OCI-LY1 (cell line): ENCODE results near the gene FBXL17.

Experiments
- H2AFZ ChIP-seq: fragments of 200-600 bp; sonication (generic), shearing (Covaris generic); 2 replicates; pipeline ENCODE4 v1.6.0; 2014; ENCODE audit warnings: antibody characterized with exemption, mild to moderate bottlenecking, low read length
- H3F3A ChIP-seq: fragments of 200-600 bp; sonication (generic), shearing (Covaris generic); 2 replicates; pipeline ENCODE4 v1.6.0; 2014; ENCODE audit warnings: mild to moderate bottlenecking, antibody characterized with exemption, low read length, moderate library complexity; ENCODE audit not compliant: insufficient read depth
- H3K27ac ChIP-seq: fragments of 200-600 bp; sonication (generic); 2 replicates; pipeline ENCODE4 v1.5.1; 2014; ENCODE audit warnings: low read length, mixed run types, mild to moderate bottlenecking, low read depth; ENCODE audit not compliant: poor library complexity, severe bottlenecking
- H3K27me3 ChIP-seq: fragments of 200-600 bp; sonication (generic); 2 replicates; pipeline ENCODE4 v1.6.0; 2014; ENCODE audit warnings: antibody characterized with exemption, mild to moderate bottlenecking, low read length, moderate library complexity; ENCODE audit not compliant: insufficient read depth
- H3K36me3 ChIP-seq: fragments of 200-600 bp; sonication (generic); 2 replicates; pipeline ENCODE4 v1.6.1; 2014; ENCODE audit warnings: mild to moderate bottlenecking, antibody characterized with exemption, low read length, moderate library complexity, mixed read lengths; ENCODE audit not compliant: insufficient read depth
- H3K4me1 ChIP-seq: fragments of 200-600 bp; sonication (generic); 2 replicates; pipeline ENCODE4 v1.5.1; 2014; ENCODE audit warnings: mild to moderate bottlenecking, low read length, moderate library complexity; ENCODE audit not compliant: insufficient read depth, severe bottlenecking
- H3K4me2 ChIP-seq: fragments of 200-600 bp; sonication (generic), shearing (Covaris generic); 2 replicates; pipeline ENCODE4 v1.6.1; 2014; ENCODE audit warnings: low read length
- H3K4me3 ChIP-seq: fragments of 200-600 bp; sonication (generic); 2 replicates; pipeline ENCODE4 v1.5.1; 2014; ENCODE audit warnings: low read length, low read depth, mild to moderate bottlenecking, mixed read lengths; ENCODE audit not compliant: poor library complexity, severe bottlenecking
- H3K79me2 ChIP-seq: fragments of 200-600 bp; shearing (Covaris generic); 2 replicates; pipeline ENCODE4 v1.6.1; 2016; ENCODE audit warnings: mixed run types, low read length, mixed read lengths; ENCODE audit not compliant: insufficient read depth
- H3K9ac ChIP-seq: fragments of 200-600 bp; sonication (generic), shearing (Covaris generic); 2 replicates; pipeline ENCODE4 v1.6.1; 2014; ENCODE audit warnings: mild to moderate bottlenecking, low read length, mixed read lengths
- H3K9me2 ChIP-seq: fragments of 200-600 bp; sonication (generic), shearing (Covaris generic); 2 replicates; pipeline ENCODE4 v1.6.1; 2014; ENCODE audit warnings: low read depth, mild to moderate bottlenecking, low read length, mixed read lengths
- H3K9me3 ChIP-seq: fragments of 200-600 bp; shearing (Covaris generic); 2 replicates; pipeline ENCODE4 v1.6.1; 2014; ENCODE audit warnings: low read length, mixed read lengths
- H4K20me1 ChIP-seq: fragments of 200-600 bp; sonication (generic), shearing (Covaris generic); 2 replicates; pipeline ENCODE4 v1.6.0; 2016; ENCODE audit warnings: mild to moderate bottlenecking, low read length; ENCODE audit not compliant: insufficient read depth
- EZH2 ChIP-seq: fragments of 200-600 bp; sonication (generic), shearing (Covaris generic); IDR thresholded peaks from 2 replicates; pipeline ENCODE4 v1.8.0; 2017; ENCODE audit warnings: borderline replicate concordance, mixed run types, mild to moderate bottlenecking, antibody characterized with exemption, low read length, moderate library complexity, mixed read lengths
- TF ChIP-seq, protein P1 (sequence below): fragments of 200-600 bp; sonication (generic), shearing (Covaris generic); IDR thresholded peaks from 2 replicates; pipeline ENCODE4 v1.5.1; 2017; ENCODE audit warnings: mild to moderate bottlenecking, antibody characterized with exemption, low read length, moderate library complexity, mixed read lengths

Gene FBXL17

DNA sequence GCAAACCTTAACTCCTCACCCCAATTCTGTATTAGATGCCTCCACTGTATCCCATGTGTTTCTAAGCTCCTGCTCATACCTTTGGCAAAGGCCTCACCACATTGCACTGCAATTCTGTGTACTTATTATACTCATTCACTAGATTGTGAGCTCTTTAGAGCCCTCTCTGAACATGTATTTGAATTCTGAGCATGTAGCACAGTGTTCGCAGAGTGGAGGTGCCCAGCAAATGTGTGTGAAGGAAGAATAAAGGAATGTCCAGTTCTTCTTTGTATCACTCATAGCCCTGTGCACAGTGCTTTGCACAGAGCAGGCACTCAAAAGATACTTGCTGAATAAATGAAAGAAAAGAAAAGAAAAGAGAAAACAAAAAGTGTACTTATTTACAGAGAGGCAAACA lies 410.1 kb downstream of the FBXL17 start:
- Histone ChIP-seq H3F3A (no peaks in the 10 kb centered on the region), H3K79me2 (no peaks in the 10 kb centered on the region)

DNA sequence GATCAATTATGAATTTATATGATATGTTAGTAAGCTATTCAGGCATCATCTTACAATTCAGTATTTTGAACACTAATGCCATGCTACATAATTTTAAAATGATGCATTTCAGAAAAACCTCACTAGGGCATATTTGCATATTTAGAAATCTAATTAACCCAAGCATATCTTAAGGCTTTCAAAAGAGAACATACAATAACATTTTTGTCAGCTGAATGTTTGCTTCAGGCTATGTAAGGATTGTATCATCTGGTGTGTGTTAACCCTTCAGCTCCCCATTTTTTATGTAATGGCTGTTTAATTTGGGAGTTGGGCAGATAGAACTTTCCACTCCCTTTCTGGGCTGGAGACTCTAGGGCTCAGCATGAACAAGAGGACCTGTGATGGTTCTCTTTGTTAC lies 412.1 kb downstream of the FBXL17 start:
- Histone ChIP-seq H3K4me1 (no peaks in the 10 kb centered on the region), H3K9me2 (no peaks in the 10 kb centered on the region), H3K4me3 (no peak overlapping the region), H3K4me2 (no peak overlapping the region), H3K36me3 (no peaks in the 10 kb centered on the region), H2AFZ (no peak overlapping the region), H3F3A (no peaks in the 10 kb centered on the region), H3K79me2 (no peaks in the 10 kb centered on the region), H3K27me3 (no peaks in the 10 kb centered on the region), H3K27ac (no peak overlapping the region), H4K20me1 (no peaks in the 10 kb centered on the region), H3K9me3 (no peaks in the 10 kb centered on the region), H3K9ac (no peak overlapping the region)
- TF ChIP-seq EZH2 = no peak
- TF ChIP-seq, protein P1, sequence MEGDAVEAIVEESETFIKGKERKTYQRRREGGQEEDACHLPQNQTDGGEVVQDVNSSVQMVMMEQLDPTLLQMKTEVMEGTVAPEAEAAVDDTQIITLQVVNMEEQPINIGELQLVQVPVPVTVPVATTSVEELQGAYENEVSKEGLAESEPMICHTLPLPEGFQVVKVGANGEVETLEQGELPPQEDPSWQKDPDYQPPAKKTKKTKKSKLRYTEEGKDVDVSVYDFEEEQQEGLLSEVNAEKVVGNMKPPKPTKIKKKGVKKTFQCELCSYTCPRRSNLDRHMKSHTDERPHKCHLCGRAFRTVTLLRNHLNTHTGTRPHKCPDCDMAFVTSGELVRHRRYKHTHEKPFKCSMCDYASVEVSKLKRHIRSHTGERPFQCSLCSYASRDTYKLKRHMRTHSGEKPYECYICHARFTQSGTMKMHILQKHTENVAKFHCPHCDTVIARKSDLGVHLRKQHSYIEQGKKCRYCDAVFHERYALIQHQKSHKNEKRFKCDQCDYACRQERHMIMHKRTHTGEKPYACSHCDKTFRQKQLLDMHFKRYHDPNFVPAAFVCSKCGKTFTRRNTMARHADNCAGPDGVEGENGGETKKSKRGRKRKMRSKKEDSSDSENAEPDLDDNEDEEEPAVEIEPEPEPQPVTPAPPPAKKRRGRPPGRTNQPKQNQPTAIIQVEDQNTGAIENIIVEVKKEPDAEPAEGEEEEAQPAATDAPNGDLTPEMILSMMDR = no peak

More for the DNA sequence above, 410.1 kb downstream of the FBXL17 start:
- Histone ChIP-seq H3K27ac (no peak overlapping the region), H3K9me2 (no peaks in the 10 kb centered on the region), H3K36me3 (no peaks in the 10 kb centered on the region), H3K4me1 (no peaks in the 10 kb centered on the region), H3K4me2 (no peak overlapping the region), H3K9me3 (no peaks in the 10 kb centered on the region), H3K27me3 (no peaks in the 10 kb centered on the region), H4K20me1 (no peaks in the 10 kb centered on the region), H2AFZ (no peak overlapping the region), H3K4me3 (no peak overlapping the region), H3K9ac (no peak overlapping the region)
- no peak for TF ChIP-seq EZH2
- TF ChIP-seq, protein P1 = no peak

DNA sequence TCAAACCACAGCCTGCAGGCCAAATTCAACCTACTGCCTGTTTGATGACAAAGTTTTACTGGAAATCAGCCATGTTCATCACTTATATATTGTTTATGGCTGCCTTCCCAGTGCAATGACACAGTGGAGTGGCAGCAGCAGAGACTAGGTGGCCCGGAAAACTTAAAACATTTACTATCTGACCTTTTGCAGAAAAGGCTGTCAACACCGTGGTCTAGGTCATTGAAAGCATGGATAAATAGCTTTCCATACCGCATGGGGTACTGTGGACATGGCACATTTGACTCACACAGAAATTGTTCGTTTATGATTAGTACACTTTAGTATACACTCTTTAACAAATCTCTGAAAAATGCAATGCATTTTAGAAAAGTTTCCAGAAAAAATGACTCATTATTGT lies 412.9 kb downstream of the FBXL17 start:
- Histone ChIP-seq H3K9me2 (no peaks in the 10 kb centered on the region), H3K4me2 (no peak overlapping the region), H2AFZ (no peak overlapping the region), H3K4me1 (no peaks in the 10 kb centered on the region), H3K79me2 (no peaks in the 10 kb centered on the region), H3K9ac (no peak overlapping the region), H4K20me1 (no peaks in the 10 kb centered on the region), H3K9me3 (no peaks in the 10 kb centered on the region), H3K27me3 (no peaks in the 10 kb centered on the region), H3K4me3 (no peak overlapping the region), H3K27ac (no peak overlapping the region), H3K36me3 (no peaks in the 10 kb centered on the region), H3F3A (no peaks in the 10 kb centered on the region)
- TF ChIP-seq EZH2 = no peak
- TF ChIP-seq, protein P1 = no peak
